ENCODE data around the gene PPP6R3. TPM values are rescaled to one million over a fixed set of nuclear protein-coding genes. Genes with fewer than 3 reads are reported as not detected.

Gene PPP6R3
- polyA plus RNA-seq, 1 donor from 2014 or later, result 111 TPM

- Histone ChIP-seq H3K27ac (ENCODE audit: low read length) (no peak overlapping the region), H3K36me3 (ENCODE audit: insufficient read depth, low read length) (peaks cover 6% of the 10 kb centered on the region), H4K20me1 (ENCODE audit: insufficient read depth) (no peaks in the 10 kb centered on the region)
Measured at GRCh38 chr11:68521969-68522652, 61.6 kb downstream of the PPP6R3 start.

GRCh38 chr11:68523033-68523432 is 62.5 kb downstream of the PPP6R3 start:
- no peaks in the 10 kb centered on the region for H3K9me2 ChIP-seq (ENCODE audit: insufficient read depth, low read length)
- H3K9ac ChIP-seq (ENCODE audit: low read length), result no peak overlapping the region
- no peak overlapping the region for H3K4me2 ChIP-seq (ENCODE audit: low read length)
- no peak overlapping the region for H3K4me3 ChIP-seq (ENCODE audit: low read length)
- no peaks in the 10 kb centered on the region for H3K27me3 ChIP-seq (ENCODE audit: insufficient read depth, low read depth, low read length)
- H3F3A ChIP-seq (ENCODE audit: insufficient read depth, low read length, poor library complexity, severe bottlenecking), result no peaks in the 10 kb centered on the region
- no peaks in the 10 kb centered on the region for H4K20me1 ChIP-seq (ENCODE audit: insufficient read depth)
- H3K27ac ChIP-seq (ENCODE audit: low read length), result no peak overlapping the region
- no peaks in the 10 kb centered on the region for H3K9me3 ChIP-seq (ENCODE audit: low read length)
- H3K79me2 ChIP-seq (replicated peaks; ENCODE audit: insufficient read depth, low read length), result peaks cover 12% of the 10 kb centered on the region
- H3K36me3 ChIP-seq (ENCODE audit: insufficient read depth, low read length), result peaks cover 6% of the 10 kb centered on the region
- no peak overlapping the region for H2AFZ ChIP-seq (ENCODE audit: low read depth, low read length)
- TF ChIP-seq EZH2 (IDR thresholded peaks at IDR 0.05; ENCODE audit: borderline replicate concordance, insufficient read depth, low read length, poor library complexity, severe bottlenecking) (no peak), RAD21 (conservative IDR thresholded peaks at IDR 0.05) (no peak), POLR2AphosphoS5 (IDR thresholded peaks at IDR 0.05) (no peak), SMC3 (conservative IDR thresholded peaks at IDR 0.05; ENCODE audit: poor library complexity) (no peak), REST (IDR thresholded peaks at IDR 0.05; ENCODE audit: borderline replicate concordance) (no peak), EP300 (conservative IDR thresholded peaks at IDR 0.05; ENCODE audit: poor library complexity, severe bottlenecking) (no peak), MXI1 (conservative IDR thresholded peaks at IDR 0.05; ENCODE audit: poor library complexity, severe bottlenecking) (no peak), TAF1 (IDR thresholded peaks at IDR 0.05; ENCODE audit: low read depth) (no peak)

More at GRCh38 chr11:68521969-68522652, 61.6 kb downstream of the PPP6R3 start:
- no peaks in the 10 kb centered on the region for H3K9me3 ChIP-seq (ENCODE audit: low read length)
- no peaks in the 10 kb centered on the region for H3K9me2 ChIP-seq (ENCODE audit: insufficient read depth, low read length)
- H2AFZ ChIP-seq (ENCODE audit: low read depth, low read length), result no peak overlapping the region
- H3K9ac ChIP-seq (ENCODE audit: low read length), result no peak overlapping the region
- H3K79me2 ChIP-seq (replicated peaks; ENCODE audit: insufficient read depth, low read length), result peaks cover 14% of the 10 kb centered on the region
- no peak overlapping the region for H3K4me3 ChIP-seq (ENCODE audit: low read length)
- no peaks in the 10 kb centered on the region for H3K27me3 ChIP-seq (ENCODE audit: insufficient read depth, low read depth, low read length)
- no peak overlapping the region for H3K4me2 ChIP-seq (ENCODE audit: low read length)
- no peaks in the 10 kb centered on the region for H3F3A ChIP-seq (ENCODE audit: insufficient read depth, low read length, poor library complexity, severe bottlenecking)
- TF ChIP-seq EP300 (conservative IDR thresholded peaks at IDR 0.05; ENCODE audit: poor library complexity, severe bottlenecking) (no peak), RAD21 (conservative IDR thresholded peaks at IDR 0.05) (no peak), SMC3 (conservative IDR thresholded peaks at IDR 0.05; ENCODE audit: poor library complexity) (no peak), REST (IDR thresholded peaks at IDR 0.05; ENCODE audit: borderline replicate concordance) (no peak), POLR2AphosphoS5 (IDR thresholded peaks at IDR 0.05) (no peak), EZH2 (IDR thresholded peaks at IDR 0.05; ENCODE audit: borderline replicate concordance, insufficient read depth, low read length, poor library complexity, severe bottlenecking) (no peak), CTCF (IDR thresholded peaks at IDR 0.05; ENCODE audit: poor library complexity, severe bottlenecking) (no peak), TAF1 (IDR thresholded peaks at IDR 0.05; ENCODE audit: low read depth) (no peak), MXI1 (conservative IDR thresholded peaks at IDR 0.05; ENCODE audit: poor library complexity, severe bottlenecking) (no peak)

Data from neural cell (in vitro differentiated cells).